HepG2 (cell line): ENCODE results near the gene KSR1. TPM values are rescaled to one million over a fixed set of nuclear protein-coding genes. Genes with fewer than 3 reads are reported as not detected.

Source experiments
- ATAC-seq: fragments of 200-7000 bp; cut with Tn5 transposase; 3 replicates; pipeline ENCODE4 v1.9.1; 2020; ENCODE audit warnings: mild to moderate bottlenecking, moderate library complexity
- BruUV-seq: library from RNA; stranded (reverse); fragments of 400-500 nt; replicated peaks from 2 replicates; lab custom pipeline; 2021; lab: Mats Ljungman, UMichigan
- CTCF ChIA-PET: fragments of 300-600 bp; formaldehyde crosslinking; extraction: SDS; loops from one replicate; lab custom pipeline; 2021; ENCODE audit warnings: low total read pairs, inconsistent platforms, low intra/inter-chr PET ratio; lab: Yijun Ruan, JAX
- POLR2A ChIA-PET: fragments of 350-600 bp; sonication (Branson Sonifier 250); formaldehyde crosslinking; loops from one replicate; lab custom pipeline; 2020; ENCODE audit warnings: antibody characterized with exemption, inconsistent platforms; lab: Yijun Ruan, JAX
- DNase-seq: peaks from one replicate; pipeline ENCODE4 v3.0.0-alpha.2; 2015; ENCODE audit warnings: low spot score
- FAIRE-seq: peaks from 3 replicates; lab custom pipeline; 2011; peaks lifted over from hg19 to GRCh38; lab: Jason Lieb, UNC
- H2AFZ ChIP-seq: one replicate; pipeline ENCODE4 v1.6.1; 2011; ENCODE audit warnings: low read length, inconsistent platforms
- H3K27ac ChIP-seq: fragments of 300-600 bp; 3 replicates; pipeline ENCODE4 v1.8.0; 2011; ENCODE audit warnings: mixed run types, mild to moderate bottlenecking, mixed read lengths, low read length, inconsistent platforms; ENCODE audit not compliant: insufficient read depth; ENCODE audit errors: extremely low read length
- H3K27me3 ChIP-seq, 2 experiments: fragments of 200-600 bp in 1 of 2; 2 replicates in 1 of 2; 3 replicates in 1 of 2; pipeline versions ENCODE4 v1.6.0 to v1.8.0; 2011; ENCODE audit warnings: low read length in 2 of 2, mild to moderate bottlenecking in 2 of 2, moderate library complexity in 2 of 2, inconsistent platforms in 1 of 2; ENCODE audit not compliant: insufficient read depth in 2 of 2, control insufficient read depth in 1 of 2
- H3K36me3 ChIP-seq, 2 experiments: fragments of 200-600 bp in 1 of 2; replicated peaks in 1 of 2; 2 replicates in 1 of 2; 3 replicates in 1 of 2; pipeline versions ENCODE4 v1.5.1 to v1.8.0; 2011; ENCODE audit warnings: low read length in 2 of 2, inconsistent platforms in 1 of 2; ENCODE audit not compliant: insufficient read depth in 2 of 2, control insufficient read depth in 1 of 2
- H3K4me1 ChIP-seq: 2 replicates; pipeline ENCODE4 v1.5.1; 2012; ENCODE audit warnings: low read length, inconsistent platforms; ENCODE audit not compliant: insufficient read depth
- H3K4me2 ChIP-seq: 2 replicates; pipeline ENCODE4 v1.6.0; 2011; ENCODE audit warnings: low read depth, low read length, inconsistent platforms
- H3K4me3 ChIP-seq, 3 experiments: fragments of 200-600 bp in 1 of 3; sonication (generic), shearing (Covaris generic) in 1 of 3; replicated peaks in 1 of 3; 2 replicates each; pipeline ENCODE4 v1.5.1; 2011 to 2016; ENCODE audit warnings: low read length in 3 of 3, inconsistent platforms in 2 of 3, low read depth in 2 of 3, mild to moderate bottlenecking in 2 of 3, control low read depth in 1 of 3, mixed read lengths in 1 of 3; ENCODE audit not compliant: insufficient read depth in 1 of 3
- H3K79me2 ChIP-seq: one replicate; pipeline ENCODE4 v1.6.1; 2011; ENCODE audit warnings: low read length, inconsistent platforms; ENCODE audit not compliant: insufficient read depth
- H3K9ac ChIP-seq: 2 replicates; pipeline ENCODE4 v1.6.0; 2011; ENCODE audit warnings: mild to moderate bottlenecking, low read depth, low read length, inconsistent platforms; ENCODE audit not compliant: insufficient read depth
- H3K9me3 ChIP-seq: 2 replicates; pipeline ENCODE4 v1.5.1; 2012; ENCODE audit warnings: mild to moderate bottlenecking, low read length
- H4K20me1 ChIP-seq: 2 replicates; pipeline ENCODE4 v1.6.0; 2011; ENCODE audit warnings: inconsistent platforms, mild to moderate bottlenecking, low read length, moderate library complexity; ENCODE audit not compliant: insufficient read depth
- ESRRA ChIP-seq: sonication (generic); formaldehyde crosslinking; IDR thresholded peaks from 2 replicates; pipeline ENCODE4 v1.5.1; 2020; ENCODE audit warnings: mild to moderate bottlenecking, low read depth, missing genetic modification reagents
- MAFF ChIP-seq: IDR thresholded peaks from 2 replicates; pipeline ENCODE4 v1.6.1; 2011; ENCODE audit warnings: low read depth, low read length, improper control_type of control experiment
- MAFK ChIP-seq, 2 experiments: IDR thresholded peaks in 1 of 2; conservative IDR thresholded peaks in 1 of 2; 2 replicates each; pipeline ENCODE4 v1.6.1; 2011; ENCODE audit warnings: improper control_type of control experiment in 2 of 2, low read length in 2 of 2
- NFE2L2 ChIP-seq: fragments of 150-350 bp; IDR thresholded peaks from 2 replicates; pipeline ENCODE4 v1.6.1; 2014; ENCODE audit warnings: low read length
- NR2F1 ChIP-seq, 2 experiments: fragments of 450-650 bp in 1 of 2; formaldehyde crosslinking in 1 of 2; IDR thresholded peaks; 2 replicates each; pipeline versions ENCODE4 v1.5.0 to v1.6.1; 2016 to 2020; ENCODE audit warnings: mild to moderate bottlenecking in 1 of 2, missing compliant biosample characterization in 1 of 2, missing genetic modification reagents in 1 of 2, moderate library complexity in 1 of 2
- NR2F2 ChIP-seq: IDR thresholded peaks from 2 replicates; pipeline ENCODE4 v1.6.1; 2012; ENCODE audit warnings: low read depth, inconsistent platforms, borderline replicate concordance
- SIN3A ChIP-seq: IDR thresholded peaks from 2 replicates; pipeline ENCODE4 v1.6.1; 2011; ENCODE audit warnings: low read depth, mild to moderate bottlenecking, control low read depth, low read length, borderline replicate concordance
- SIX1 ChIP-seq: sonication (generic); formaldehyde crosslinking; IDR thresholded peaks from 2 replicates; pipeline ENCODE4 v1.4.0; 2020; ENCODE audit warnings: missing genetic modification reagents, borderline replicate concordance
- ZSCAN20 ChIP-seq: sonication (generic); formaldehyde crosslinking; IDR thresholded peaks from 2 replicates; pipeline ENCODE4 v1.4.0; 2020; ENCODE audit warnings: missing genetic modification reagents, mild to moderate bottlenecking, borderline replicate concordance
- WGBS: methylation state at CpG from one replicate; pipeline ENCODE4 v1.1.6; 2017; ENCODE audit warnings: low lambda C conversion rate; 5-methylcytosine and 5-hydroxymethylcytosine counted together
- in situ Hi-C: cut with HindIII; loops from 2 replicates; pipeline ENCODE4 v1.10.0; 2017; ENCODE audit warnings: low pct_unique_long_range_greater_than_20kb; ENCODE audit not compliant: extremely low pct_ligation_motif_present
- intact Hi-C: fragments of 100-400 bp; cut with micrococcal nuclease; formaldehyde crosslinking; loops from one replicate; pipeline ENCODE4 v1.10.0; 2022; ENCODE audit not compliant: unreplicated experiment
- polyA plus RNA-seq, 8 experiments: library from polyadenylated mRNA; depleted of rRNA in 3 of 8; stranded (reverse) in 7 of 8; unstranded in 1 of 8; fragments of >200 nt; fragmentation: Illumina TruSeq in 4 of 8; extraction: Trizol in 4 of 8; gene quantifications; 2 replicates each; pipeline versions ENCODE4 v1.2.1 to v1.2.3, GENCODE V29; 2011 to 2016; ENCODE audit warnings: low read depth in 4 of 8, missing spikeins in 1 of 8, mixed read lengths in 1 of 8; ENCODE audit not compliant: insufficient read depth in 1 of 8
- total RNA-seq, 5 experiments: library from RNA; depleted of rRNA; stranded (reverse); fragments of >200 nt; fragmentation: Illumina TruSeq; extraction: Trizol; gene quantifications; 2 replicates each; pipeline ENCODE4 v1.2.3, GENCODE V29; 2016; ENCODE audit warnings: low read depth in 1 of 5

KSR1 gene
- total and polyA plus RNA-seq, 2 of the 13 experiments (the other 11 are each of a cell fraction or from before 2014, with no cell fraction given), result 10.1 to 16.6 TPM

DNA sequence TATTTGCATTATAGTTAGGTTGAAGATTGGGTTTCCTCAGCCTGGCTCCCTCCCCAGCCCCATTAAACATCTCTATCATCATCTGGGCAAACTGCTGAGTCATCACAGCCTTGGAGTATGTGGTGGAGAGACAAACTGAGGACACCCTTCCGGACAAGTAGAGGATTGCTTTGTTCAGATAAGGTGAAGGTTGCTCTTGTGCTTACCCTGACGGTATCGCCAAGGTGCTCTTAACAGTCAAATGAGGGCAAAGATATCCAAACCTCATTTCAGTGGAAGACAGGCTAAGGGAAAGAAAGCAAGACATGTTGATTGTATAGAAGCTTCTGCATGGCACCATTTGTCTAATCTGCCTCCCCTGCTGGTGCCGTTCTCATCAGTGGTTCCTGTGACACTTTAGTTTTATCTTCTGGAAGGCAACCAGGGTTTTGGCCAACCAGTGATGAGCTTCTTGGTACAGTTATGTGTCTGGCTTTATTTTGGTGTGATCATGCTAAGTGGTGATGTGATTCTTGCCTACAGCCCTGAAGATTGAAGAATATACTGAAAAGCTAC, 117.8 kb downstream of the KSR1 start:
- H3K4me2 ChIP-seq, result no peak overlapping the region
- H3K9ac ChIP-seq, result no peak overlapping the region
- ATAC-seq (no peak), FAIRE-seq (no peak), DNase-seq (no peak)
- BruUV-seq, result no TSS peak
- intact Hi-C loops, result loop anchor here (10.0 kb wide), 1 partner anchor 239 kb away; no protein-coding TSS in a partner anchor
- ChIA-PET CTCF (no interaction called here), POLR2A (interaction anchor here (1.7 kb wide), 1 partner anchor 14 kb away, joined by 4 read pairs; no protein-coding TSS in a partner anchor)
- in situ Hi-C loops, result loop anchor here (10.0 kb wide), 1 partner anchor 219 kb away; no protein-coding TSS in a partner anchor
- H3K36me3 ChIP-seq, result peaks cover 0 to 2% of the 10 kb centered on the region in 2 experiments; a peak in 1 of 5 replicates
- no peak overlapping the region for H2AFZ ChIP-seq
- WGBS, result 91% methylated on average over 4 of the region's 4 CpGs
- H4K20me1 ChIP-seq, result peaks cover 21% of the 10 kb centered on the region; the same call in 1 of the 2 replicates
- peaks cover 4% of the 10 kb centered on the region for H3K79me2 ChIP-seq
- TF ChIP-seq NFE2L2 (peak; percentile 80; the same call in 1 of the 2 replicates), SIN3A (no peak), MAFF (peak; percentile 95), ESRRA (CRISPR knock-in tag) (no peak), MAFK (conservative IDR thresholded peaks at IDR 0.05 in 1 of 2, IDR thresholded peaks at IDR 0.05 in 1 of 2; ENCODE audit: low read length in 2 of 2) (peak; percentile 95 to 96), NR2F1 (CRISPR knock-in tag; IDR thresholded peaks at IDR 0.05) (no peak), NR2F2 (no peak), SIX1 (no peak), ZSCAN20 (no peak)
- no peaks in the 10 kb centered on the region for H3K9me3 ChIP-seq
- H3K27ac ChIP-seq, result no peak overlapping the region
- H3K4me1 ChIP-seq, result peaks cover 95% of the 10 kb centered on the region
- no peak overlapping the region for H3K4me3 ChIP-seq
- no peaks in the 10 kb centered on the region for H3K27me3 ChIP-seq
